Fibroblast of the aortic adventitia (primary cell): ENCODE results near the gene PODNL1. TPM values are rescaled to one million over a fixed set of nuclear protein-coding genes. Genes with fewer than 3 reads are reported as not detected.
A peak's percentile ranks its signal among the peaks of the same experiment; 100 is the strongest.

Experiments used
- DNase-seq: peaks from one replicate; pipeline ENCODE4 v3.0.0-alpha.2; 2010; ENCODE audit warnings: low read depth
- H3K4me3 ChIP-seq: 2 replicates; pipeline ENCODE4 v1.5.1; 2011; ENCODE audit warnings: low read depth, mild to moderate bottlenecking, control low read depth, low read length, moderate library complexity
- CTCF ChIP-seq: IDR thresholded peaks from 2 replicates; pipeline ENCODE4 v1.5.1; 2011; ENCODE audit warnings: mild to moderate bottlenecking, low read length, control low read depth, inconsistent platforms; ENCODE audit not compliant: insufficient read depth
- total RNA-seq: library from RNA; depleted of rRNA; stranded (reverse); fragments of >200 nt; gene quantifications from 2 replicates; pipeline ENCODE4 v1.2.3, GENCODE V29; 2012; ENCODE audit warnings: low replicate concordance

PODNL1 gene
- total RNA-seq, 1 donor, result 0.90 TPM

GRCh38 chr19:13951799-13952153 is 13.6 kb upstream of the PODNL1 start:
- DNase-seq, result no peak
- H3K4me3 ChIP-seq, result peak overlapping the region; percentile 69
- TF ChIP-seq CTCF, result no peak

- no peak for DNase-seq
- TF ChIP-seq CTCF, result no peak
- H3K4me3 ChIP-seq, result no peak overlapping the region
Measured at GRCh38 chr19:13951043-13951442, 12.8 kb upstream of the PODNL1 start.

GRCh38 chr19:13946414-13946813 is 8.2 kb upstream of the PODNL1 start:
- no peak for TF ChIP-seq CTCF
- H3K4me3 ChIP-seq, result no peak overlapping the region
- DNase-seq, result no peak

- DNase-seq, result no peak
- TF ChIP-seq CTCF, result no peak
- H3K4me3 ChIP-seq, result no peak overlapping the region
Measured at GRCh38 chr19:13942023-13942684, 3.9 kb upstream of the PODNL1 start.

- no peak for TF ChIP-seq CTCF
- no peak for DNase-seq
- H3K4me3 ChIP-seq, result peak overlapping the region; percentile 66
Measured at GRCh38 chr19:13937479-13938300, 527 bp downstream of the PODNL1 start.

GRCh38 chr19:13935765-13936510 is 2.3 kb downstream of the PODNL1 start:
- no peak for DNase-seq

More at GRCh38 chr19:13935765-13936510, 2.3 kb downstream of the PODNL1 start:
- no peak overlapping the region for H3K4me3 ChIP-seq
- TF ChIP-seq CTCF, result no peak
